Effector CD4-positive, alpha-beta T cell (primary cell): ENCODE measurements around the gene ZNF70.
A peak's percentile ranks its signal among the peaks of the same experiment; 100 is the strongest.

Source experiments
- DNase-seq: peaks from one replicate; pipeline ENCODE4 v3.0.0-alpha.2; 2020

The ZNF70 gene

GRCh38 chr22:23716811-23717801 lies 33.8 kb downstream of the ZNF70 start:
- peak; percentile 77 for DNase-seq

GRCh38 chr22:23715806-23716375 lies 35.0 kb downstream of the ZNF70 start:
- DNase-seq, result no peak

GRCh38 chr22:23714596-23715578 lies 36.0 kb downstream of the ZNF70 start:
- DNase-seq, result no peak

GRCh38 chr22:23713696-23714595 lies 37.0 kb downstream of the ZNF70 start:
- DNase-seq, result no peak

GRCh38 chr22:23712256-23712655 lies 38.7 kb downstream of the ZNF70 start:
- no peak for DNase-seq

GRCh38 chr22:23709107-23709506 lies 41.8 kb downstream of the ZNF70 start:
- no peak for DNase-seq

- DNase-seq, result no peak
Measured at GRCh38 chr22:23708270-23708669, 42.6 kb downstream of the ZNF70 start.

- no peak for DNase-seq
Measured at GRCh38 chr22:23705358-23705757, 45.6 kb downstream of the ZNF70 start.

- no peak for DNase-seq
Measured at GRCh38 chr22:23704829-23705228, 46.1 kb downstream of the ZNF70 start.

- DNase-seq, result no peak
Measured at GRCh38 chr22:23704062-23704461, 46.9 kb downstream of the ZNF70 start.

- DNase-seq, result no peak
Measured at GRCh38 chr22:23700706-23701105, 50.2 kb downstream of the ZNF70 start.

- DNase-seq, result no peak
Measured at GRCh38 chr22:23698673-23699235, 52.2 kb downstream of the ZNF70 start.

GRCh38 chr22:23698094-23698493 lies 52.8 kb downstream of the ZNF70 start:
- DNase-seq, result no peak

GRCh38 chr22:23697031-23697970 lies 53.6 kb downstream of the ZNF70 start:
- no peak for DNase-seq

GRCh38 chr22:23696326-23696851 lies 54.5 kb downstream of the ZNF70 start:
- DNase-seq, result peak; percentile 68

GRCh38 chr22:23695571-23696325 lies 55.2 kb downstream of the ZNF70 start:
- no peak for DNase-seq

- DNase-seq, result no peak
Measured at GRCh38 chr22:23695141-23695540, 55.8 kb downstream of the ZNF70 start.

GRCh38 chr22:23693979-23694680 lies 56.8 kb downstream of the ZNF70 start:
- no peak for DNase-seq
